ENCODE results near the gene GH2. TPM values are rescaled to one million over a fixed set of nuclear protein-coding genes. Genes with fewer than 3 reads are reported as not detected.
"Not testable (repeated sequence)": the region's sequence is repeated elsewhere in the genome, so short reads cannot be mapped to it uniquely, and the experiment has no call there.

GH2 gene
- total RNA-seq, 2 donors from 2014 or later = not detected

- DNase-seq (ENCODE audit: low spot score); H3K27ac ChIP-seq; H3K9me3 ChIP-seq; H3K4me3 ChIP-seq; H3K4me1 ChIP-seq (ENCODE audit: control insufficient read depth in 1 of 2, low read depth in 2 of 2); ATAC-seq (ENCODE audit: insufficient number of reproducible peaks, low FRiP score, low read depth); H3K36me3 ChIP-seq; H3K27me3 ChIP-seq (replicated peaks; ENCODE audit: insufficient read depth): not testable (repeated sequence)
These were observed 17.4 kb upstream of the GH2 start for GRCh38 chr17:63898899-63899798.

- H3K9me3 ChIP-seq; DNase-seq (ENCODE audit: low spot score); ATAC-seq (ENCODE audit: insufficient number of reproducible peaks, low FRiP score, low read depth): not testable (repeated sequence)
These were observed 15.0 kb upstream of the GH2 start, which contains the start of gene CSH1 for GRCh38 chr17:63896524-63897354. TSS of gene CSH1 (minus strand) at chr17:63896574. CDS start at chr17:63896511, 63 bp downstream.

GRCh38 chr17:63894821-63895220 is 13.1 kb upstream of the GH2 start:
- not testable (repeated sequence) for ATAC-seq (ENCODE audit: insufficient number of reproducible peaks, low FRiP score, low read depth); H3K9me3 ChIP-seq; DNase-seq (ENCODE audit: low spot score)

More at GRCh38 chr17:63896524-63897354, 15.0 kb upstream of the GH2 start, which contains the start of gene CSH1:
- not testable (repeated sequence) for H3K4me3 ChIP-seq; H3K36me3 ChIP-seq; H3K27ac ChIP-seq; H3K4me1 ChIP-seq (ENCODE audit: control insufficient read depth in 1 of 2, low read depth in 2 of 2); H3K27me3 ChIP-seq (replicated peaks; ENCODE audit: insufficient read depth)

GRCh38 chr17:63894021-63894420 is 12.3 kb upstream of the GH2 start:
- H3K9me3 ChIP-seq; DNase-seq (ENCODE audit: low spot score); H3K4me1 ChIP-seq (ENCODE audit: control insufficient read depth in 1 of 2, low read depth in 2 of 2); H3K27ac ChIP-seq; H3K36me3 ChIP-seq; H3K27me3 ChIP-seq (replicated peaks; ENCODE audit: insufficient read depth); H3K4me3 ChIP-seq; ATAC-seq (ENCODE audit: insufficient number of reproducible peaks, low FRiP score, low read depth): not testable (repeated sequence)

More at GRCh38 chr17:63894821-63895220, 13.1 kb upstream of the GH2 start:
- H3K36me3 ChIP-seq; H3K27ac ChIP-seq; H3K4me3 ChIP-seq; H3K27me3 ChIP-seq (replicated peaks; ENCODE audit: insufficient read depth); H3K4me1 ChIP-seq (ENCODE audit: control insufficient read depth in 1 of 2, low read depth in 2 of 2): not testable (repeated sequence)

GRCh38 chr17:63892316-63893037 is 10.7 kb upstream of the GH2 start:
- not testable (repeated sequence) for H3K4me1 ChIP-seq (ENCODE audit: control insufficient read depth in 1 of 2, low read depth in 2 of 2); H3K27me3 ChIP-seq (replicated peaks; ENCODE audit: insufficient read depth); DNase-seq (ENCODE audit: low spot score); H3K27ac ChIP-seq; H3K36me3 ChIP-seq; H3K9me3 ChIP-seq; ATAC-seq (ENCODE audit: insufficient number of reproducible peaks, low FRiP score, low read depth); H3K4me3 ChIP-seq

- not testable (repeated sequence) for H3K9me3 ChIP-seq; DNase-seq (ENCODE audit: low spot score); H3K27me3 ChIP-seq (replicated peaks; ENCODE audit: insufficient read depth); H3K36me3 ChIP-seq; H3K27ac ChIP-seq; H3K4me1 ChIP-seq (ENCODE audit: control insufficient read depth in 1 of 2, low read depth in 2 of 2); H3K4me3 ChIP-seq
- ATAC-seq (ENCODE audit: insufficient number of reproducible peaks, low FRiP score, low read depth) = peak; percentile 60
These were observed 7.5 kb upstream of the GH2 start for GRCh38 chr17:63889026-63889848.

GRCh38 chr17:63885119-63885518 is 3.4 kb upstream of the GH2 start:
- H3K9me3 ChIP-seq; H3K27ac ChIP-seq; H3K4me1 ChIP-seq (ENCODE audit: control insufficient read depth in 1 of 2, low read depth in 2 of 2); ATAC-seq (ENCODE audit: insufficient number of reproducible peaks, low FRiP score, low read depth); H3K27me3 ChIP-seq (replicated peaks; ENCODE audit: insufficient read depth); DNase-seq (ENCODE audit: low spot score); H3K36me3 ChIP-seq; H3K4me3 ChIP-seq: not testable (repeated sequence)

GRCh38 chr17:63882626-63883126 is 932 bp upstream of the GH2 start:
- not testable (repeated sequence) for H3K27ac ChIP-seq; DNase-seq (ENCODE audit: low spot score); ATAC-seq (ENCODE audit: insufficient number of reproducible peaks, low FRiP score, low read depth); H3K36me3 ChIP-seq; H3K27me3 ChIP-seq (replicated peaks; ENCODE audit: insufficient read depth); H3K4me1 ChIP-seq (ENCODE audit: control insufficient read depth in 1 of 2, low read depth in 2 of 2); H3K4me3 ChIP-seq; H3K9me3 ChIP-seq

- DNase-seq (ENCODE audit: low spot score) = not testable (repeated sequence)
These were observed 407 bp downstream of the GH2 start for GRCh38 chr17:63881337-63881736.

More at GRCh38 chr17:63881337-63881736, 407 bp downstream of the GH2 start:
- H3K4me3 ChIP-seq; H3K27me3 ChIP-seq (replicated peaks; ENCODE audit: insufficient read depth); ATAC-seq (ENCODE audit: insufficient number of reproducible peaks, low FRiP score, low read depth); H3K9me3 ChIP-seq; H3K27ac ChIP-seq; H3K36me3 ChIP-seq; H3K4me1 ChIP-seq (ENCODE audit: control insufficient read depth in 1 of 2, low read depth in 2 of 2): not testable (repeated sequence)
